ENCODE measurements around the gene ADISSP.

DNA sequence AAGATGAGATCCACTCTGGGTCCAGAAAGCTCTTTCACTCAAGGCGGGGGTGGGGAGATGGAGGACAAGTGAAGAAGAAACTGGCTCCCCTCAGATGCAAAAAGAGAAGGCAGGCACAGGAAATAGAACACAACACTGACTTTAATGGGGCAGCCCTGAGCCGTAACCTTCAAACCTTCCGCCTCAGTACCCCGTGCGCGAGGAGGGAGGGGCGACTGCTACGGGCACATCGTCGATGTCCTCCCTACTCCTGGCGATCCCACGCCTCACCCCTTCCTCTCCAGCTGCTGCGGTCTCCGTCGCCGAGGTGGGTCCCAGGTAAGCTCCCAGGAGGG is 9.8 kb upstream of the ADISSP start:
- TF ChIP-seq, protein P1, sequence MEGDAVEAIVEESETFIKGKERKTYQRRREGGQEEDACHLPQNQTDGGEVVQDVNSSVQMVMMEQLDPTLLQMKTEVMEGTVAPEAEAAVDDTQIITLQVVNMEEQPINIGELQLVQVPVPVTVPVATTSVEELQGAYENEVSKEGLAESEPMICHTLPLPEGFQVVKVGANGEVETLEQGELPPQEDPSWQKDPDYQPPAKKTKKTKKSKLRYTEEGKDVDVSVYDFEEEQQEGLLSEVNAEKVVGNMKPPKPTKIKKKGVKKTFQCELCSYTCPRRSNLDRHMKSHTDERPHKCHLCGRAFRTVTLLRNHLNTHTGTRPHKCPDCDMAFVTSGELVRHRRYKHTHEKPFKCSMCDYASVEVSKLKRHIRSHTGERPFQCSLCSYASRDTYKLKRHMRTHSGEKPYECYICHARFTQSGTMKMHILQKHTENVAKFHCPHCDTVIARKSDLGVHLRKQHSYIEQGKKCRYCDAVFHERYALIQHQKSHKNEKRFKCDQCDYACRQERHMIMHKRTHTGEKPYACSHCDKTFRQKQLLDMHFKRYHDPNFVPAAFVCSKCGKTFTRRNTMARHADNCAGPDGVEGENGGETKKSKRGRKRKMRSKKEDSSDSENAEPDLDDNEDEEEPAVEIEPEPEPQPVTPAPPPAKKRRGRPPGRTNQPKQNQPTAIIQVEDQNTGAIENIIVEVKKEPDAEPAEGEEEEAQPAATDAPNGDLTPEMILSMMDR (IDR thresholded peaks at IDR 0.05 in 8 of 11, conservative IDR thresholded peaks at IDR 0.05 in 3 of 11) = no peak
- no peak for TF ChIP-seq POLR2A (IDR thresholded peaks at IDR 0.05)
